ENCODE data around the gene RAB1B.
A peak's percentile ranks its signal among the peaks of the same experiment; 100 is the strongest.
"Not testable (repeated sequence)": the region's sequence is repeated elsewhere in the genome, so short reads cannot be mapped to it uniquely, and the experiment has no call there.

RAB1B gene

DNA sequence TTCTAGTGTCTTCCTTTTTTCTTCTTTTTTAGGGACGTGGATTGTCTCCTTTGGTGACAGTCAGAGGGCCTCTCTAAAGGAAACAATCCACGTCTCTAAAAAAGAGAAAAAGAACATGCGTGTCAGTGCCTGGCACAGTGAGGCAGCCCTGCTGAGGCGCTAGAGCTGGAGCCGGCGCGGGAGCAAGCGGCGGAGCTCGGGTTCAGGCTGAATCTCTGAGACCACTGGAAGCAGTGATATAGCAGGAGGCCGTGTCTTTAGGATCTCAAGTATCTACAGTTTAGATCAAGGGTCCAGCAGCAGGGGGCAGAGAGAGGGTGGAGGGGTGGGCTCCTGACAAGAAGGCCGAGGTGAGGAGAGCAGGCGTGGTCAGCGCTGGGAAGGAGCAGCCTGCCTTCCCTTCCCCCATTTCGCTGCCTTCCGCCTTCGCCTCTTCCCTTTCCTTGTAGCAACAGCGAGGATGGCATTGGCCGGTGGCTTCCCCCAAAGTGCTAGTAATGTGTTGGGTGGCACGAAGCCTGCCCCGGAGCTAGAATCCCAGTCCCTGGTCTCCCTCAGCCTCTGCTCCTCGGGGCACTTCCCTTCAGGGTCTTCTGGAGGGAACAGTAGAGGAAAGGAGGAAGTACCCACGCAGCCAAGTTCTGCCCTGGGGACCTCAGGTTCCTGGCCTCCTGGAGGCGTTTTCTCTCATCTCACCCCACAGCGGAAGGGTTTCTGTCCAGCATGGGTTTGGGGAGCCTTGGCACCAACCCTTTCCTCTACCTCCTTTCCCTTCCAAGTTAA, 28.2 kb upstream of the RAB1B start:
- no peak for DNase-seq (ENCODE audit: low spot score)

DNA sequence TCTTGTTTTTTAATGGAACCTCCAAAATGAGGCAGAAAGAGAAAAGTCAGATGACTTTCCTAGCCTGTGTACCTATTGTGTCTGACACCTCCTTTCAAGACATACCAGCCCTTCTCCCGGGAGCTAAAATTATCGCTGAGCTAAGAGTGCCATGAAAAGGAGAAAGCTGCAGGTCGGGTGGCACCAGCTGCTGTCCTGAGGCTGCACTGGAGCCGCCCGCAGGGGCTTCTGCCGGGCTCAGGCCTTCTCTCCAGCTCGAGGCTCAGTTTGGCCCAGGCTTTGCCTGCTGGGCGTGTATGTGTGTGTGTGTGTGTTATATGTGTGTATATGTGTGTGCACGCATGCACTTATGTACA, 27.7 kb upstream of the RAB1B start:
- no peak for DNase-seq (ENCODE audit: low spot score)

DNA sequence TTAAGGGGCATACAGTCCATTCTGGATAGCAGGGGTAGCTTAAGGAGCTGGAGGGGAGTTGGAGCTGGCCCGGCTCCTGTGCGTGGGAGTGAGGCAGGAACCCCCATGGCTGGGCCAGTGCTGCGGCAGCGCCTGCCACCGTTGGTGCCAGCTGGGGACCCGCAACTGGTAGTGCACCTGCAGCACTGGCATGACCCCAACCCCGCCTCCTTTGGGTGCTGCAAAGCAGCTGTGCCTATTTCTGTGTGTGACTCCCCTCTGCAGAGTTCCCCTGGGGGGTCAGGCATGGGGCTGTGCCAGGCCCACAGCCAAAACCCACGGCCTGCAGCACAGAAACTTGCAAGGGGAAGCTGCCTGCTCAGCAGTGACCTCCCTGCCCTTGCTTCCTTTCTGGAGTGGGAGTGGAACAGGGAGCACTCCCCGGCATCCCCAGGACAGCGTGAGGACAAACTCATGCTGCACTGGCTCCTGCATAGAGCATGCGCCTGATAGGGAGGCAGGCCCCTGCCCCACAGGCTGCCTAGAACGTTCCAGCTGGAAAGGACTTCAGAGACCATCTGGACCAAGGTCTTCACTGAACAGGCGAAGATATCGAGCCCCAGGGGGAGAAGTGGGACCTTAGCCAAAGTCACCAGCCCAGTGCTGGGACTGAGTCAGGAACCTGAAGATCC, 26.2 kb upstream of the RAB1B start:
- no peak for DNase-seq (ENCODE audit: low spot score)

DNA sequence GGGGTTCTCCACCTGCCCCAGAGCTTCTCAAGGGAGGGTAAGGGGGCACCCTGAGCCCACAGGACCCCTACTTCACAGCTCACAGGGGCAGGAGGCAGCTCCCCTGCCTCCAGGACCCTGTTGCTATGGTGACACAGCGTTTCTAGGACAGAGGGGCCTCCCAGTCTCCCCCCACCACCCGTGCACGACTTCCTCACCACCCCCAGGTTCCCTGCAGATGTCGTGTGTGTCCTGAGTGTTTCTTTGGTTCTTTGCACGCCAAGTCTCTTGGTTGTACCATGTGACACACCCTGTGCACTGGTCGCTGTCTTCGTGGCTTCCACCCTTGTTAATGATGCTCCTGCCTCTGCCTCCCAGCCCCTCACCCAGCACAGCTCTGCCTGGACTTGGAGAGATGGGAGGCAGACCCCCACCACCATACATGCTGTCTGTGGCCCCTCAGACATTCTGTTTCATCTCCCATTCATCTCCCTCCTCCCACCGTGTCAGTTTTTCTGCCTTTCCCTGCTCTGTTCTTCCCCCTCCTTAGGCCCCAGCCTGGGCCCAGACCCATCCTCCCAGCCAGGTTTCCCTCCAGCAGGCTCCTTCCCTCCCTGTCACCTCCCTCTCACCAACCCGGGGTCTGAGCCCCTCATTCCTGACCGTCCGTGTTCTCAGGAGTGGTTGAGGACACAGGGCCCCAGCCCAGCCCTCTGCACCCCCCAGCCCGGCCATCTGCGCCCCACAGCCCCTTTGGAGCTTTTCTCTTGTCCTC, 24.5 kb upstream of the RAB1B start:
- no peak for DNase-seq (ENCODE audit: low spot score)

DNA sequence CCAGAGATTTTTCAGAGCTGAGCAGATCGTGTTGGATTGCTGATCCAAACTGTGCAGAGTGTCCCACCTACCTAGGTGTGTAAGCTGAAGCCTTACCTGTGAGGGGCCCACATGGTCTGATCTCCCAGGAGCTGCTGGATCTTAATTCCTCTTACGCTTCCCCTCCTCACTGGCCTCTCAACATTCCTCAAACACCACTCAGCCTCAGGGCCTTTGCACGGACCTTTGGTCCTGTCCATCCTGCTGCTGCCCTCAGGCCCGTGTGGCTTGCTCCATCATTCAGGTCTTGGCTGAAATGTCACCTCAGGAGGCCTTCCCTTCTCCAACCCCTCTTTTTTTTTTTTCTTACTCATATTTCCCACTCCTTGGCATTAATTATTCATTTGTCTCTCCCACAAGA, 21.1 kb upstream of the RAB1B start:
- no peak for DNase-seq (ENCODE audit: low spot score)

DNA sequence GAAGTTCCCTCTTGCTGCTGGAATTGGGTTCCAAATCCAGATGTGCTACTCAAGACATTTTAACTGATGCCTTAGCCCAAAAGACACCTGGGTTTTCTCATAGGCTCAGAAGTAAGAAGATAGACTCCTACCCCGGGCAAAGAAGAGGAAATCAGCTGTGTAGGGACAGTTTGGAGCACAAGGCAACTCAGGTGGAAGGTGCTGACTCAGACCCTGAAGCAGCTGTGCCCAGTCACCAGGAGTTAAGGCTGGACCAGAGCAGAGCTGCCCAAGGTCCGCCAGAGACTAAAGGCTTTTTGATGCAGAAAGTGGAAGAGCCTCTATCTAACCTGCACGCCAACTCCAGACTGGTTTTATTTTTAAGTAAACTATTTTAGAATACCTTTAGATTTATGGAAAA, 20.6 kb upstream of the RAB1B start:
- DNase-seq (ENCODE audit: low spot score) = no peak

DNA sequence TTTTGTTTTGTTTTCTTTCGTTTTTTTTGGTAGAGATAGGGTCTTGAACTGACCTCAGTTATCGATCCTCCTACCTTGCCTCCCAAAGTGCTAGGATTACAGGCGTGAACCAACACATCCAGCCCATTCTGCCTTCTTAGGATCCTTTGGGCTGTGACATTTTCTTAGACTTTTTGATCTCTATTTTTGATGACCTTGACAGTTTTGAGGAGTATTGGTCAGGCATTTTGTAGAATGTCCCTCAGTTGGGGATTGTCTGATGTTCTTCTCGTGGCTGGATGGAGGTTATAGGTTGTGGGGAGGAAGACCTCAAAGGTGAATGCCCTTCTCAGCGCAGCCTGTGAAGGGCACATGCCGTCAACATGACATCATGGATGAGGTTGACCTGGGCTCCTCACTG, 19.5 kb upstream of the RAB1B start:
- DNase-seq (ENCODE audit: low spot score) = no peak

DNA sequence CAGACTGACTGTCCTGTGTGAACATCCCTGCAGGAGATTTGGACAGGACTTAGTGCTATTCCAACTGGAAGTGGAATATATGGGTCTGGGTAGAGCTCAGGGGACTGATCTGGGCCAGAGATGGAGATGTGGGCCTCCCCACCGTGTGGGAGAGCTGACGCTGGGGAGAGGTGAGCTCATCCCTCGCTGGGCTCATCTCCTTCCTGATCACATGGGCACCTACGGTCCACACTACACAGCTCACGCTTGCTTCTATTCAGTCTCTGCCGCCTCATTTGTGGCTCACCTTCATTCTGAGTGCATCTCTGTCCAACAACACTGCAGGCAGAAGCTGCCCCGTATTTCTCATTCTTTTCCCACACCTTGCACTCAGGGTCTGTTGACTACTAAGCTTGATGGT, 16.6 kb upstream of the RAB1B start:
- no peak for DNase-seq (ENCODE audit: low spot score)

DNA sequence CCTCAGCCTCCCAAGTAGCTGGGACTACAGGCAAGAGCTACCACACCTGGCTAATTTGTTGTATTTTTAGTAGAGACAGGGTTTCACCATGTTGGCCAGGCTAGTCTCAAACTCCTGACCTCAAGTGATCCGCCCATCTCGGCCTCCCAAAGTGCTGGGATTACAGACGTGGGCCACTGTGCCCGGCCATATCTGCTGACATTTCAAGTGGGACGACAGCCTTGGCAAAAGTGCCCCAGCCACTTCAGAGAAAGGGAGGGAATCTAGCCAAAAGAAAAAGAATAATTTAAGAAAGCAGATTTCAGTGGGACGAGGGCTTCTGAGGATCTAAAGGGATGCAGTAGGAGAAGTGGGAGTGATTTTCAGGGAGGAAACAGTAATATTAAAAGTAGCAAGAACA, 15.4 kb upstream of the RAB1B start:
- not testable (repeated sequence) for DNase-seq (ENCODE audit: low spot score)

DNA sequence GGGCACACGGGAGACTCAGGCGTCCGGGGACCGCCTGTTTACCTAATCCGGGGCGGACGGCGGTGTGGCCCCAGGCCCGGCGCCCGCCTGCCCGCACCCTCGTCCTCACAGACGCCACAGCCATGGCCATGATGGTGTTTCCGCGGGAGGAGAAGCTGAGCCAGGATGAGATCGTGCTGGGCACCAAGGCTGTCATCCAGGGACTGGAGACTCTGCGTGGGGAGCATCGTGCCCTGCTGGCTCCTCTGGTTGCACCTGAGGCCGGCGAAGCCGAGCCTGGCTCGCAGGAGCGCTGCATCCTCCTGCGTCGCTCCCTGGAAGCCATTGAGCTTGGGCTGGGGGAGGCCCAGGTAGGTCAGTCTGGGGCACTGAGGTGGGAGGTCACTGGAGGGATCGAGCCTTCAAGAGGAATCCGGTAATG, 10.0 kb upstream of the RAB1B start:
- DNase-seq (ENCODE audit: low spot score) = no peak

DNA sequence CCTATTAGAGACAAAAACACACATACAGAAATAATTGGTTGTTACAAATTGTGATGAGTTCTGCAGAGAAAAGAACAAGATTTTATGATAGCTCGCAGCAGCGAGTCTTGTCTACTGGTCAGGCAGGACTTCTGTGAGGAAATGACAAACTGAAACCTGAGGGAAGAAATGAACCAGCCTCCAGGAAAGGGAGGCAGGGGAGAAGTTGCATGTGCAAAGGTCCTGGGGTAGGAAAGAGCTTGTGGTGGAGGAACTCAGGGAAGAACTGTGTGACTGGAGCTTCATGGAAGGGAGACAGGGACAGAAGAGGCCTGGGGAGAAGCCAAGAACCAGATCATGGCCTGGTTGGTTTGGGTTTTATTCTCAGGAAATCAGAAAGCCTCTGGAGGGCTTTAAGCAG, 9.2 kb upstream of the RAB1B start:
- no peak for DNase-seq (ENCODE audit: low spot score)

DNA sequence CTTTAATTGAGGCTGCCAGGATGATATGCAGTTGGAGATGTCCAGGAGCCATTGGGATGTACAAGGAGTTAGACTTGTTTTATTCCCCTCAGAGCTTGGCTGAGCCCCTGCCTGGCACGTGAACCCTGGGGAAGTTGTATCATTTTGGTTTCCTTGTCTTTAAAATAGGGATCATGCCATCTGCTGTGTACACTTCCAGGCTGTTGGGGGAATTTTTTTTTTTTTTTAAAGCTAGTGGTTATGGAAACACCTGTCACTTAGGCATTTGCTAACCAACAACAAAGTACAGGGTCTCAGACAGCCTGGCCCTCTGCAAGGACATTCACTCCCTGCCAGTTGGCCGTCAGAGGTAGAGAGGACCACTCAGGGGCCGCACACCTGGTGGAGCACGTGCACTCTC, 8.5 kb upstream of the RAB1B start:
- DNase-seq (ENCODE audit: low spot score) = no peak

DNA sequence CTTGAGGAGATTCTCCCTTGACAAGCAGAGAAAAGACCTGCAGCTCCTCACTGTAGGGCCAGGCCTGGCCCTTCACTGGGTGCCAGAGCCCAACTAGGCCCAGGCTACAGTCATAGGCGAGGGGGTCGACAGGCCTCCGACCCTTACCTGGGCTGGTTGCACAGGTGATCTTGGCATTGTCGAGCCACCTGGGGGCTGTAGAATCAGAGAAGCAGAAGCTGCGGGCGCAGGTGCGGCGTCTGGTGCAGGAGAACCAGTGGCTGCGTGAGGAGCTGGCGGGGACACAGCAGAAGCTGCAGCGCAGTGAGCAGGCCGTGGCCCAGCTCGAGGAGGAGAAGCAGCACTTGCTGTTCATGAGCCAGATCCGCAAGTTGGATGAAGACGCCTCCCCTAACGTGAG, 6.9 kb upstream of the RAB1B start:
- DNase-seq (ENCODE audit: low spot score) = no peak

DNA sequence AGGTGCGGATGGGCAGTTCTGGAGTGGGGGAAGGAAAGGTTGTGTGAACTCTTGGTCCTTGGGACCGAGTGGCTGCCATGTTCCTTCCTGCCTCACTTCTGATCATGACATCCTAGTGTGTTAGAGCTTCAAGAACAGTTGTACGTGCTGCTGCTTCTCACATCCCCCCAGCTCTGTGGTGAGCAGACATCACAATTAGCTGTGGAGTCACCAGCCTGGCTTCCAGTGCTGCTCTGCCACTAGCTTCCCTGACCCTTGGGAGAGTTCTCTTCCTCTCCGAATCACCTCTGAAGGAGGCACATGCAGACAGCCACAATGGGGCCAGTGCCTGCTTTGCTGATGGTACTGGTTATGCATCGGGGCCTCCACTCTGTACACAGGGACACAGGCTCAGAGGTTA, 6.2 kb upstream of the RAB1B start:
- DNase-seq (ENCODE audit: low spot score) = no peak

DNA sequence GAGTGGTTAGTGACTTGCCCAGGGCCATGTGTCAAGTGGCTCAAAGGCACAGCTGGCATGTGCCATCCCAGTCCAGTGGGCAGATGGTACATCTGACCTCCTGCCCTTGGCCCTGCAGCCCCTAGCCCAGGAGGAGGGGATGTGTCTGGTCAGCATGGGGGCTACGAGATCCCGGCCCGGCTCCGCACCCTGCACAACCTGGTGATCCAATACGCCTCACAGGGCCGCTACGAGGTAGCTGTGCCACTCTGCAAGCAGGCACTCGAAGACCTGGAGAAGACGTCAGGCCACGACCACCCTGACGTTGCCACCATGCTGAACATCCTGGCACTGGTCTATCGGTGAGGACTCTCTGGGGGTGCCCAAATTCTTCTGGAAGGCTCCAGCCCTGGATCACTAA, 5.7 kb upstream of the RAB1B start:
- DNase-seq (ENCODE audit: low spot score) = no peak

DNA sequence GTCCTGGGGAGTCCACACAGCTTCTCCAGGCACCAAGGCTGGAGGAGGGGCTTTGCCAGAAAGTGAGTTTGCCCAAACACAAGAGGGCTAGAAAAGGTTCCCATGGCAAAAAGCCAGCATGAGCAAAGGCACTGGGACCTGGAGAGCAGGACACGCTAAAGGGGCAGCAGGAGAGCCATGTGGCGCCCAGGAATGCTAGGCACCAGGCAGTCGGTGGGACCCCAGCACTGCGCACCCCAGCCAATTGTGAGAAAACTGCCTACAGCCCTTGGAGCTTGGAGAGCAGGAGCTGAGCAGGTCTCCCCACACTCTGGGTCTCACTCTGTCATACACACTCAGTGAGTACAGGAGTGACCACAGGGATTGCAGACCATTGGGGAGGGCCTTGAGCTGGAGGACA, 5.2 kb upstream of the RAB1B start:
- no peak for DNase-seq (ENCODE audit: low spot score)

DNA sequence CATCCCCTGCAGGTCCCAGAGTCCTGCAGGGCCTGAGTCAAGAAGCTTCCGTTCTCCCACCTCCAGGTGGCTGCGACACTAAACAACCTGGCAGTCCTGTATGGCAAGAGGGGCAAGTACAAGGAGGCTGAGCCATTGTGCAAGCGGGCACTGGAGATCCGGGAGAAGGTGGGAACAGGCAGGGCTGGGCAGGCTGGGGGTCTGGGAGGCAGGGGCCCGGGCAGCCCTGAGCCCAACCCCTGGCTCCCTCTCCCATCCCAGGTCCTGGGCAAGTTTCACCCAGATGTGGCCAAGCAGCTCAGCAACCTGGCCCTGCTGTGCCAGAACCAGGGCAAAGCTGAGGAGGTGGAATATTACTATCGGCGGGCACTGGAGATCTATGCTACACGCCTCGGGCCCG, 4.7 kb upstream of the RAB1B start:
- no peak for DNase-seq (ENCODE audit: low spot score)

DNA sequence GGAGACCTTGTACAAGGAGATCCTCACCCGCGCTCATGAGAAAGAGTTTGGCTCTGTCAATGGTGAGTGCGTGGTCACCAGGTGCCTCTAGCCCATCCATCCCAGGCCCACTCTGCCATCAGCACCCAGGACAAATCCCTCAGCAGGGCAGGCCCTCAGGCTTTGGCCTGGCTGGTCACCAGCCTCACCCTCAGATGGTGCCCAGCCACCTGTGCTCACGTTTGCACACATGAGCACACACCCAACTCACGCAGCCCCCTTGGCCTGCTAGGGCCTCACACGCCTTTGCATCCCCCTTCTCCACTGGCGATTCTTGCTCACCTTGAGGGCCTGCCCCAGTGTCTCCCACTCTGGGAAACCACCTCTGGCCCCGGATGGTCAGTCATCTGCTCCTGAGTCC, 4.1 kb upstream of the RAB1B start:
- no peak for DNase-seq (ENCODE audit: low spot score)

DNA sequence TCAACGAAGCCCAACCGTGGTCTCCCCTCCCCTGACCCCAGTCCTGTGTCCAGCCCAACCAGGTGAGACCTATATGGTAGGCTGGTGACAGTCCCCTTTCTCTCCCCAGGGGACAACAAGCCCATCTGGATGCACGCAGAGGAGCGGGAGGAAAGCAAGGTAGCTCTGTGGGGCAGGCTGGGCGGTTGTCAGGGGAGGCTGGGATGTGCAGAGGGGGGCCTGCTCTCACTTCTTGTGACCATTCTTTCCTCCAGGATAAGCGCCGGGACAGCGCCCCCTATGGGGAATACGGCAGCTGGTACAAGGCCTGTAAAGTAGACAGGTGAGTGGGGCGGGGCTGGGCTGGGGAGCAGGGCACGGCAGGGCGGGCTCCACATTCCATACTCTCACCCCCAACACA, 3.5 kb upstream of the RAB1B start:
- DNase-seq (ENCODE audit: low spot score) = peak; percentile 68

DNA sequence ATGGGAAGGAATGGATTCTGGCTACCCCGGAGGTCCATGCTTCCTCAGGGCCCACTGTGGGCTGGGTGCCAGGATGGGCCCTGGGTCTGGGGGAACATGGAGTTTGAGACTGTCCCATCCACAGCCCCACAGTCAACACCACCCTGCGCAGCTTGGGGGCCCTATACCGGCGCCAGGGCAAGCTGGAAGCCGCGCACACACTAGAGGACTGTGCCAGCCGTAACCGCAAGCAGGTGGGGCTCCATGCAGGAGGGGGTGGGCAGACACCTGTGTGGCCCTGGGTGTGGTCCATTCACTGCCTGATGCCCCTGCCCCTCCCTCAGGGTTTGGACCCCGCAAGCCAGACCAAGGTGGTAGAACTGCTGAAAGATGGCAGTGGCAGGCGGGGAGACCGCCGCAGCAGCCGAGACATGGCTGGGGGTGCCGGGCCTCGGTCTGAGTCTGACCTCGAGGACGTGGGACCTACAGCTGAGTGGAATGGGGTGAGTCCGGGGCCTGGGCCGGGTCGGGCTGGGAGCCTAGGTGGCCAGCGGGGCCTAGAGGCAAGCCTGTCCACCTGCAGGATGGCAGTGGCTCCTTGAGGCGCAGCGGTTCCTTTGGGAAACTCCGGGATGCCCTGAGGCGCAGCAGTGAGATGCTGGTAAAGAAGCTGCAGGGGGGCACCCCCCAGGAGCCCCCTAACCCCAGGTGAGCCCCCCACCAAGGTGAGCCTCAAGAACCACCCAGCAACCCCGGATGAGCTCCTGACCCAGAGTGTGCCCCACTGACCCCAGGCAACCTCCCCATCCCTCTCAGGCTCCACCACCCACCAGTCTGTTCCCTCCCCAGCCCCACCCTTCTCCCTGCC, 2.7 kb upstream of the RAB1B start:
- no peak for DNase-seq (ENCODE audit: low spot score)

DNA sequence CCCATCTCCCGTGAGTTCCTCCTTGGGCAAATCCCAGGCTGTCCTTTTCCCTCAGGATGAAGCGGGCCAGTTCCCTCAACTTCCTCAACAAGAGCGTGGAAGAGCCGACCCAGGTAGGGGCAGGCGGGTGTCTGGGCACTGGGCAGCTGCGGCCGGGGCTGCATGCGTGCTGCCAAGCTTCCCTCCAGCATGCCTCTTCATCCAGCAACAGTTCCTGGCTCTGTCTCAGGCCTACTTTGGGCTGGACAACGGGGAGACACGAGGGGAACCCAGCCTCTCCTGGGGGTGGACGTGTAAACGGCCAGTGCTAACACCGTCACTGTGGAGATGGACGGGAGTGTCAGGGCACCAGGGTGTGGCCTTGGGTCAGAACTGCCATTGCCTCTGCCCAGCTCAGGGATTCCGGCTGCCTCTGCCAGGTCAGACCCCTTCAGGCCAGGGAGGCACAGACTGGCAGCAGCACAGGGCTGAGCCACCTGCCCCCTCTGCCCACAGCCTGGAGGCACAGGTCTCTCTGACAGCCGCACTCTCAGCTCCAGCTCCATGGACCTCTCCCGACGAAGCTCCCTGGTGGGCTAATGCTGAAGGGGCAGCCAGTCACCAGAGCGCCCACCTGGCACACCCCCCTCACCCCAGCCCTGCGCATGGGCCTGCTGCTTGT, 1.9 kb upstream of the RAB1B start:
- no peak for DNase-seq (ENCODE audit: low spot score)

DNA sequence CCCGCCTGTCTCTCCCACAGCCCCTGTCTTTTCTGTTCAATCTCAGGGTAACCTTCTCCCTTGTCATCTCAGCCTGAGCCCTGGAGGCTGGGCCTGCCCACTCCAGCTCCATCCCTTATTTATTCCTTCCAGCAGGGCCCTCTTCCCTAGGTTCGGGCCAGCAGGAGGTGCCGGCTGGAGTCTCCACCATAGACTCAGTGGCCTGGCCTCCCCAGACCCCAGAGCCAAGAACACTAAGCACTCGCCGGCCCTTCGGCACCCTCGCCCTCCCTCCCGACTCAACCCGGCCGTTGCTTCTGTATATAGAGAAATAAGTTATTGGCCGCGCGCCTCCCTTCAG, 1.4 kb upstream of the RAB1B start:
- peak; percentile 34 for DNase-seq (ENCODE audit: low spot score)

Data from iPS-NIHi11 (cell line).